Breast epithelium (tissue), 3 donors: ENCODE data around the gene RHCG.

Experiments used
- CTCF ChIP-seq, 3 donors: fragments of 450-650 bp; IDR thresholded peaks; one replicate each; pipeline ENCODE4 v1.5.1; 2016 to 2017; ENCODE audit warnings: antibody characterized with exemption in 3 of 3, mild to moderate bottlenecking in 3 of 3, moderate library complexity in 3 of 3
- POLR2A ChIP-seq: fragments of 450-650 bp; IDR thresholded peaks from one replicate; pipeline ENCODE4 v1.6.1; 2016; ENCODE audit warnings: antibody characterized with exemption, mild to moderate bottlenecking, moderate library complexity

DNA sequence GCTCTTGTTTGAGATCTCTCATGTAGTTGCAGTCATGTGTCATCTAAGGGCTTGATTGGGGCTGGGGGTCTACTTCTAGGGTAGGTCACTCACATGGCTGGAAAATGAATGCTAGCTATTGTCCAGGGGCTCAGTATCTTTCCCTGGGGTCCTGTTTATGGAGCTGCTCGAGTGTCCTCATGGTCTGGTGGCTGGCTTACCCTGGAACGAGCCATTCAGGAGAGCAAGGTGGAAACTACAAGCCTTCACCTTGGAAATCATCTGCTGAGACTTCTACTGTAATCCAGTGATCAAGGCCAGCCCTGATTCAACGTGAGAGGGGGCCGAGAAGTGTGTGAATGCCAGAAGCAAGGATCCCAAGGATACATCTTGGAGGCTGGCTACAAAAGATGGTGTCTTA is 16.2 kb upstream of the RHCG start:
- no peak for TF ChIP-seq CTCF (IDR thresholded peaks at IDR 0.05)
- TF ChIP-seq POLR2A: no peak
